WTC11 (cell line): ENCODE results near the gene MRPS34. TPM values are rescaled to one million over a fixed set of nuclear protein-coding genes. Genes with fewer than 3 reads are reported as not detected.

Experiments
- ATAC-seq: fragments of 200-7000 bp; cut with Tn5 transposase; 2 replicates; pipeline ENCODE4 v1.10.0; 2021; ENCODE audit warnings: mild to moderate bottlenecking, moderate library complexity
- CTCF ChIA-PET: fragments of 300-600 bp; sonication (Branson Sonifier 250); formaldehyde crosslinking; loops from one replicate; lab custom pipeline; 2021; ENCODE audit warnings: antibody characterized with exemption; lab: Charles Lee
- POLR2A ChIA-PET: fragments of 350-600 bp; sonication (Branson Sonifier 250); formaldehyde crosslinking; loops from one replicate; lab custom pipeline; 2021; ENCODE audit warnings: antibody characterized with exemption; lab: Charles Lee
- DNase-seq: peaks from one replicate; pipeline ENCODE4 v3.0.0; 2021; ENCODE audit warnings: low spot score
- H3K27ac Mint-ChIP-seq: 2 replicates; pipeline ENCODE4 v1.8.0; 2021; ENCODE audit warnings: mixed read lengths
- H3K27me3 Mint-ChIP-seq: 2 replicates; pipeline ENCODE4 v1.8.0; 2021; ENCODE audit warnings: low read depth, mild to moderate bottlenecking, moderate library complexity, mixed read lengths
- H3K36me3 Mint-ChIP-seq: 2 replicates; pipeline ENCODE4 v1.8.0; 2021; ENCODE audit warnings: mixed read lengths
- H3K4me1 Mint-ChIP-seq: 2 replicates; pipeline ENCODE4 v1.8.0; 2022; ENCODE audit warnings: mixed read lengths
- H3K4me3 Mint-ChIP-seq: 2 replicates; pipeline ENCODE4 v1.8.0; 2021; ENCODE audit warnings: mild to moderate bottlenecking, moderate library complexity, mixed read lengths
- H3K9me3 Mint-ChIP-seq: 2 replicates; pipeline ENCODE4 v1.8.0; 2021; ENCODE audit warnings: mixed read lengths
- ETV6 ChIP-seq: sonication (generic); formaldehyde crosslinking; IDR thresholded peaks from 2 replicates; pipeline ENCODE4 v1.8.1; 2022; ENCODE audit warnings: mild to moderate bottlenecking, missing genetic modification reagents
- GTF2I ChIP-seq: fragments of 250-450 bp; sonication (Bioruptor Pico); conservative IDR thresholded peaks from 2 replicates; pipeline ENCODE4 v1.4.0; 2021; ENCODE audit warnings: mild to moderate bottlenecking
- KAT7 ChIP-seq: sonication (generic); formaldehyde crosslinking; IDR thresholded peaks from 2 replicates; pipeline ENCODE4 v1.8.1; 2023; ENCODE audit warnings: missing genetic modification reagents, mild to moderate bottlenecking, borderline replicate concordance
- MXD4 ChIP-seq: fragments of 250-450 bp; sonication (Bioruptor Pico); IDR thresholded peaks from 2 replicates; pipeline ENCODE4 v1.8.0; 2021; ENCODE audit warnings: mild to moderate bottlenecking, moderate library complexity, borderline replicate concordance
- RELA ChIP-seq: sonication (generic); formaldehyde crosslinking; IDR thresholded peaks from 2 replicates; pipeline ENCODE4 v1.8.1; 2022; ENCODE audit warnings: missing genetic modification reagents, mild to moderate bottlenecking, borderline replicate concordance
- SP1 ChIP-seq: sonication (generic); formaldehyde crosslinking; conservative IDR thresholded peaks from 2 replicates; pipeline ENCODE4 v1.8.1; 2022; ENCODE audit warnings: missing genetic modification reagents
- TCF7 ChIP-seq: sonication (generic); formaldehyde crosslinking; IDR thresholded peaks from 2 replicates; pipeline ENCODE4 v1.8.0; 2022; ENCODE audit warnings: mild to moderate bottlenecking, low read depth, missing genetic modification reagents, moderate library complexity
- TEAD4 ChIP-seq: sonication (generic); formaldehyde crosslinking; IDR thresholded peaks from 2 replicates; pipeline ENCODE4 v1.8.0; 2022; ENCODE audit warnings: mild to moderate bottlenecking, missing genetic modification reagents
- TP53 ChIP-seq: sonication (generic); formaldehyde crosslinking; IDR thresholded peaks from 2 replicates; pipeline ENCODE4 v1.8.1; 2023; ENCODE audit warnings: mild to moderate bottlenecking, missing genetic modification reagents
- ZNF138 ChIP-seq: sonication (generic); formaldehyde crosslinking; conservative IDR thresholded peaks from 2 replicates; pipeline ENCODE4 v1.8.1; 2022; ENCODE audit warnings: mild to moderate bottlenecking, moderate library complexity, missing genetic modification reagents
- ZNF423 ChIP-seq: fragments of 250-450 bp; sonication (Bioruptor Pico); IDR thresholded peaks from 2 replicates; pipeline ENCODE4 v2.1.2; 2022; ENCODE audit warnings: mild to moderate bottlenecking, moderate library complexity
- total RNA-seq: library from RNA; stranded (reverse); gene quantifications from 3 replicates; pipeline ENCODE4 v1.2.3, GENCODE V29; 2021
- TF ChIP-seq, protein P1 (sequence below): sonication (generic); formaldehyde crosslinking; IDR thresholded peaks from 2 replicates; pipeline ENCODE4 v1.8.0; 2023; ENCODE audit warnings: missing genetic modification reagents, mild to moderate bottlenecking, borderline replicate concordance
- TF ChIP-seq, protein P2 (sequence below): sonication (generic); formaldehyde crosslinking; IDR thresholded peaks from 2 replicates; pipeline ENCODE4 v1.8.1; 2023; ENCODE audit warnings: mild to moderate bottlenecking, missing genetic modification reagents, moderate library complexity
- TF ChIP-seq, protein P3 (sequence below): sonication (generic); formaldehyde crosslinking; IDR thresholded peaks from 2 replicates; pipeline ENCODE4 v1.8.0; 2022; ENCODE audit warnings: mild to moderate bottlenecking, missing genetic modification reagents
- TF ChIP-seq, protein P4 (sequence below): sonication (generic); formaldehyde crosslinking; conservative IDR thresholded peaks from 2 replicates; pipeline ENCODE4 v1.8.1; 2023; ENCODE audit warnings: mild to moderate bottlenecking, low read depth, missing genetic modification reagents, moderate library complexity
- TF ChIP-seq, protein P5 (sequence below): fragments of 200-600 bp; IDR thresholded peaks from 2 replicates; pipeline ENCODE4 v1.8.0; 2022; ENCODE audit warnings: antibody characterized with exemption
- TF ChIP-seq, protein P6 (sequence below): sonication (generic); formaldehyde crosslinking; IDR thresholded peaks from 2 replicates; pipeline ENCODE4 v1.8.1; 2023; ENCODE audit warnings: mild to moderate bottlenecking, moderate library complexity, missing genetic modification reagents

Gene MRPS34
- total RNA-seq, 1 experiment from 2014 or later: 258 TPM

DNA sequence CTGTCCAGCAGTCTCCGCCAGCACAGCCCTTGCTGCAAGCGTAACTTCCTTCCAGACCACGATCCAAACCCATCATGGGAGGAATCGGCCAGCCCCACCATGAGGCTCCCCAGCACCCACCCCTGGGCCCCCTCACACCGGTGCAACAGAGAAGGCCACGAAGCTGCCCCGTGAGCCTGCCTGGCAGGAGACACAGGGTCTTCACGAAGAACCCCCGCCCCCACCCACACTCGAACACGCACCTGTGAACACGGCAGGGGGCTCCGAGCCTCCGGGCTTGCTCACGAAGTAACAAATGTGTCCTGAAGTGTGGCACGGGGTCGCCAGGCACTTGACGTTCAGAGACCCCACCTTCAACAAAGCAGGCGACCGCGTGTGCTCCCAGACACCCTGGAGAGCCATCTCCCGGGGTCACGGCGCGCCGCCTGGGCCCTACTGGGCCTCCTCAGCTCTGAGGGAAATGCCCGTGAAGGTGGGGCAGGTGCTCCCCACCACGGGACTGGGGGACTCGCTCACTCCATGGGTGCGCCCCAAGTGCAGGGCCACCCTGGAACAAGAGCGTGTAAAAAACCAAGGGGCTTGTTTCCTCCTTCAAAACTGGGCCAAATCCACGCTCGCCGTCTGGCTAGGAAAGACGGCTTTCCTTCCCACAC is 46.1 kb upstream of the MRPS34 start (continued):
- TF ChIP-seq, protein P1, sequence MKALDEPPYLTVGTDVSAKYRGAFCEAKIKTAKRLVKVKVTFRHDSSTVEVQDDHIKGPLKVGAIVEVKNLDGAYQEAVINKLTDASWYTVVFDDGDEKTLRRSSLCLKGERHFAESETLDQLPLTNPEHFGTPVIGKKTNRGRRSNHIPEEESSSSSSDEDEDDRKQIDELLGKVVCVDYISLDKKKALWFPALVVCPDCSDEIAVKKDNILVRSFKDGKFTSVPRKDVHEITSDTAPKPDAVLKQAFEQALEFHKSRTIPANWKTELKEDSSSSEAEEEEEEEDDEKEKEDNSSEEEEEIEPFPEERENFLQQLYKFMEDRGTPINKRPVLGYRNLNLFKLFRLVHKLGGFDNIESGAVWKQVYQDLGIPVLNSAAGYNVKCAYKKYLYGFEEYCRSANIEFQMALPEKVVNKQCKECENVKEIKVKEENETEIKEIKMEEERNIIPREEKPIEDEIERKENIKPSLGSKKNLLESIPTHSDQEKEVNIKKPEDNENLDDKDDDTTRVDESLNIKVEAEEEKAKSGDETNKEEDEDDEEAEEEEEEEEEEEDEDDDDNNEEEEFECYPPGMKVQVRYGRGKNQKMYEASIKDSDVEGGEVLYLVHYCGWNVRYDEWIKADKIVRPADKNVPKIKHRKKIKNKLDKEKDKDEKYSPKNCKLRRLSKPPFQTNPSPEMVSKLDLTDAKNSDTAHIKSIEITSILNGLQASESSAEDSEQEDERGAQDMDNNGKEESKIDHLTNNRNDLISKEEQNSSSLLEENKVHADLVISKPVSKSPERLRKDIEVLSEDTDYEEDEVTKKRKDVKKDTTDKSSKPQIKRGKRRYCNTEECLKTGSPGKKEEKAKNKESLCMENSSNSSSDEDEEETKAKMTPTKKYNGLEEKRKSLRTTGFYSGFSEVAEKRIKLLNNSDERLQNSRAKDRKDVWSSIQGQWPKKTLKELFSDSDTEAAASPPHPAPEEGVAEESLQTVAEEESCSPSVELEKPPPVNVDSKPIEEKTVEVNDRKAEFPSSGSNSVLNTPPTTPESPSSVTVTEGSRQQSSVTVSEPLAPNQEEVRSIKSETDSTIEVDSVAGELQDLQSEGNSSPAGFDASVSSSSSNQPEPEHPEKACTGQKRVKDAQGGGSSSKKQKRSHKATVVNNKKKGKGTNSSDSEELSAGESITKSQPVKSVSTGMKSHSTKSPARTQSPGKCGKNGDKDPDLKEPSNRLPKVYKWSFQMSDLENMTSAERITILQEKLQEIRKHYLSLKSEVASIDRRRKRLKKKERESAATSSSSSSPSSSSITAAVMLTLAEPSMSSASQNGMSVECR (CRISPR knock-in tag): no peak
- TF ChIP-seq, protein P2, sequence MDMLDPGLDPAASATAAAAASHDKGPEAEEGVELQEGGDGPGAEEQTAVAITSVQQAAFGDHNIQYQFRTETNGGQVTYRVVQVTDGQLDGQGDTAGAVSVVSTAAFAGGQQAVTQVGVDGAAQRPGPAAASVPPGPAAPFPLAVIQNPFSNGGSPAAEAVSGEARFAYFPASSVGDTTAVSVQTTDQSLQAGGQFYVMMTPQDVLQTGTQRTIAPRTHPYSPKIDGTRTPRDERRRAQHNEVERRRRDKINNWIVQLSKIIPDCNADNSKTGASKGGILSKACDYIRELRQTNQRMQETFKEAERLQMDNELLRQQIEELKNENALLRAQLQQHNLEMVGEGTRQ (CRISPR knock-in tag): no peak
- TF ChIP-seq TCF7: no peak

DNA sequence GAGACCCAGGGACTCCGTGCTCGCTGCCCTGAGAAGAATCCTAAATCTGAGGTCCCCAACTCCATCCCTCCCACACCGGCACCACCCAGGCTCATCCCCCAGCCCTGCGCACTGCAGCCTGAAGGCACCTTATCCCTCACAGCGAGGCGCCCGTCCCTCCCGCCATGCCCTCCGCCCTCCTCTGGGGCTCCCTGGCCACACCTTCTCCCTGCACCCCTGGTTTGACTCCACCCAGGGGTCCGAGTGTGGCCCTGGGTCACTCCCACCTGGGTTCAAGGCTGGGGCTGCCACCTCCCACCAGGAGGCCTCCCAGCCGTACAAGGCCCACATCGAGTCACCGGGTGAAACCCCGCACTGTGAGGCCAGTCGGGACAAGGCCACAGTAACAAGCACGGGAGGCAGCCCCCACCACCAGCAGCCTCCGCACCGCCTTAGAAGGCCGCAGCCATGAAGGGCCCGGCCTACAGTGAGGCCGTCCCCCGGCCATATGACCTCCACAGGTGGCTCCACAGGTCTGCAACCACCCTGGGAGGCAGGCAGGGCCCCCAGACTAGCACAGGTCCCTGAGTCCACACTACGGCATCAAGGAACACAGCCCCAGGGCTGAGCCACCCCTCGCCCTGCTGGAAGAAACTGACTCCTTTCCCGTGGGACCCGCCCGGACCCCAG is 45.4 kb upstream of the MRPS34 start:
- Mint-ChIP-seq H3K27ac (no peak overlapping the region), H3K36me3 (peaks cover 6% of the 10 kb centered on the region), H3K27me3 (no peaks in the 10 kb centered on the region), H3K9me3 (no peaks in the 10 kb centered on the region), H3K4me1 (no peaks in the 10 kb centered on the region), H3K4me3 (no peak overlapping the region)
- ChIA-PET CTCF (no interaction called here), POLR2A (no interaction called here)
- ATAC-seq (no peak), DNase-seq (no peak)
- TF ChIP-seq RELA (no peak), SP1 (CRISPR knock-in tag) (no peak), TP53 (CRISPR knock-in tag) (no peak), ZNF423 (CRISPR knock-in tag) (no peak), ETV6 (no peak), MXD4 (CRISPR knock-in tag) (no peak), GTF2I (no peak), TEAD4 (CRISPR knock-in tag) (no peak), ZNF138 (no peak), KAT7 (no peak)
- TF ChIP-seq, protein P3, sequence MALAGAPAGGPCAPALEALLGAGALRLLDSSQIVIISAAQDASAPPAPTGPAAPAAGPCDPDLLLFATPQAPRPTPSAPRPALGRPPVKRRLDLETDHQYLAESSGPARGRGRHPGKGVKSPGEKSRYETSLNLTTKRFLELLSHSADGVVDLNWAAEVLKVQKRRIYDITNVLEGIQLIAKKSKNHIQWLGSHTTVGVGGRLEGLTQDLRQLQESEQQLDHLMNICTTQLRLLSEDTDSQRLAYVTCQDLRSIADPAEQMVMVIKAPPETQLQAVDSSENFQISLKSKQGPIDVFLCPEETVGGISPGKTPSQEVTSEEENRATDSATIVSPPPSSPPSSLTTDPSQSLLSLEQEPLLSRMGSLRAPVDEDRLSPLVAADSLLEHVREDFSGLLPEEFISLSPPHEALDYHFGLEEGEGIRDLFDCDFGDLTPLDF (CRISPR knock-in tag): no peak
- TF ChIP-seq, protein P4, sequence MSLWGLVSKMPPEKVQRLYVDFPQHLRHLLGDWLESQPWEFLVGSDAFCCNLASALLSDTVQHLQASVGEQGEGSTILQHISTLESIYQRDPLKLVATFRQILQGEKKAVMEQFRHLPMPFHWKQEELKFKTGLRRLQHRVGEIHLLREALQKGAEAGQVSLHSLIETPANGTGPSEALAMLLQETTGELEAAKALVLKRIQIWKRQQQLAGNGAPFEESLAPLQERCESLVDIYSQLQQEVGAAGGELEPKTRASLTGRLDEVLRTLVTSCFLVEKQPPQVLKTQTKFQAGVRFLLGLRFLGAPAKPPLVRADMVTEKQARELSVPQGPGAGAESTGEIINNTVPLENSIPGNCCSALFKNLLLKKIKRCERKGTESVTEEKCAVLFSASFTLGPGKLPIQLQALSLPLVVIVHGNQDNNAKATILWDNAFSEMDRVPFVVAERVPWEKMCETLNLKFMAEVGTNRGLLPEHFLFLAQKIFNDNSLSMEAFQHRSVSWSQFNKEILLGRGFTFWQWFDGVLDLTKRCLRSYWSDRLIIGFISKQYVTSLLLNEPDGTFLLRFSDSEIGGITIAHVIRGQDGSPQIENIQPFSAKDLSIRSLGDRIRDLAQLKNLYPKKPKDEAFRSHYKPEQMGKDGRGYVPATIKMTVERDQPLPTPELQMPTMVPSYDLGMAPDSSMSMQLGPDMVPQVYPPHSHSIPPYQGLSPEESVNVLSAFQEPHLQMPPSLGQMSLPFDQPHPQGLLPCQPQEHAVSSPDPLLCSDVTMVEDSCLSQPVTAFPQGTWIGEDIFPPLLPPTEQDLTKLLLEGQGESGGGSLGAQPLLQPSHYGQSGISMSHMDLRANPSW: no peak
- TF ChIP-seq, protein P1 (CRISPR knock-in tag): no peak
- TF ChIP-seq, protein P5, sequence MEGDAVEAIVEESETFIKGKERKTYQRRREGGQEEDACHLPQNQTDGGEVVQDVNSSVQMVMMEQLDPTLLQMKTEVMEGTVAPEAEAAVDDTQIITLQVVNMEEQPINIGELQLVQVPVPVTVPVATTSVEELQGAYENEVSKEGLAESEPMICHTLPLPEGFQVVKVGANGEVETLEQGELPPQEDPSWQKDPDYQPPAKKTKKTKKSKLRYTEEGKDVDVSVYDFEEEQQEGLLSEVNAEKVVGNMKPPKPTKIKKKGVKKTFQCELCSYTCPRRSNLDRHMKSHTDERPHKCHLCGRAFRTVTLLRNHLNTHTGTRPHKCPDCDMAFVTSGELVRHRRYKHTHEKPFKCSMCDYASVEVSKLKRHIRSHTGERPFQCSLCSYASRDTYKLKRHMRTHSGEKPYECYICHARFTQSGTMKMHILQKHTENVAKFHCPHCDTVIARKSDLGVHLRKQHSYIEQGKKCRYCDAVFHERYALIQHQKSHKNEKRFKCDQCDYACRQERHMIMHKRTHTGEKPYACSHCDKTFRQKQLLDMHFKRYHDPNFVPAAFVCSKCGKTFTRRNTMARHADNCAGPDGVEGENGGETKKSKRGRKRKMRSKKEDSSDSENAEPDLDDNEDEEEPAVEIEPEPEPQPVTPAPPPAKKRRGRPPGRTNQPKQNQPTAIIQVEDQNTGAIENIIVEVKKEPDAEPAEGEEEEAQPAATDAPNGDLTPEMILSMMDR: no peak
- TF ChIP-seq, protein P6, sequence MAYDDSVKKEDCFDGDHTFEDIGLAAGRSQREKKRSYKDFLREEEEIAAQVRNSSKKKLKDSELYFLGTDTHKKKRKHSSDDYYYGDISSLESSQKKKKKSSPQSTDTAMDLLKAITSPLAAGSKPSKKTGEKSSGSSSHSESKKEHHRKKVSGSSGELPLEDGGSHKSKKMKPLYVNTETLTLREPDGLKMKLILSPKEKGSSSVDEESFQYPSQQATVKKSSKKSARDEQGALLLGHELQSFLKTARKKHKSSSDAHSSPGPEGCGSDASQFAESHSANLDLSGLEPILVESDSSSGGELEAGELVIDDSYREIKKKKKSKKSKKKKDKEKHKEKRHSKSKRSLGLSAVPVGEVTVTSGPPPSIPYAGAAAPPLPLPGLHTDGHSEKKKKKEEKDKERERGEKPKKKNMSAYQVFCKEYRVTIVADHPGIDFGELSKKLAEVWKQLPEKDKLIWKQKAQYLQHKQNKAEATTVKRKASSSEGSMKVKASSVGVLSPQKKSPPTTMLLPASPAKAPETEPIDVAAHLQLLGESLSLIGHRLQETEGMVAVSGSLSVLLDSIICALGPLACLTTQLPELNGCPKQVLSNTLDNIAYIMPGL (CRISPR knock-in tag): no peak
